D721Med (cell line): ENCODE results near the gene TRAPPC5.

Source experiments
- DNase-seq: peaks from one replicate; pipeline ENCODE4 v3.0.0; 2011; ENCODE audit warnings: low spot score; ENCODE audit not compliant: insufficient read length
- FAIRE-seq: peaks from 2 replicates; lab custom pipeline; 2011; peaks lifted over from hg19 to GRCh38; lab: Jason Lieb, UNC
- TF ChIP-seq, protein P1 (sequence below): IDR thresholded peaks from 2 replicates; pipeline ENCODE4 v1.5.1; 2012; ENCODE audit warnings: mild to moderate bottlenecking, control low read depth; ENCODE audit not compliant: insufficient read depth; ENCODE audit errors: missing control alignments

The TRAPPC5 gene

DNA sequence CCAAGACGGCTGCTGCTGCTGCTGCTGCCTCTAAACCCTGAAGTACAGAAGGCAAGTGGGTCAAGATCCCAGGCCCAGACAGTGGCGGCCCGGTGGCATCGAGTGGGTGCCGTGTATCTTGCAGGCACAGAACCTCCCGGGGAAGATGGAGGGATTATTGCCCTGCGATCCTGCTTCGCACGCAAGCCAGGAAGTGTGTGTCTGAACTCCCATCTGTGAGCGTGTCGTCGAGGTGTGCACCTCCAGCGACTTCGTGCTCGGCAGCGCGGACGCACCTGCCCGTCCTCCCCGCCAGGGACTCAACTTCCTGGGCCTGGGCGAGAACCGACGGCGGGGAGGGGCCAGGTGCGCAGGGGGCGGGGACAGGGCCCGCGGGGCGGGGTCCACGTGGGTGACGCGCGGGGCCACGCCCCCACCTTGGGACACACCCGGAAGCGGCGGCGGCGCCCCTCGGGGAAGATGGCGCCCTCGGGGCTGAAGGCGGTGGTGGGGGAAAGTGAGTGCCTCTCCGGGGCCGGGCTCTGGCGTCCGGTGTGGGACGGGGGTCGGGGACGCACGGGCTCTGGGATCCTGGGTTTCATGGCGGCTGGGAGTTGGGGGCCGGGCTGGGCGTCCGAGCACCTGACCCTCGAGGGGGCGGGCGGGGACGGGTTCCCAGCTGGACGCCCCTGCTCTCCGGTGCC is 43.8 kb upstream of the TRAPPC5 start, which contains the start of gene STXBP2:
TSS of gene STXBP2 (plus strand) at position 420 of the 683 bp plus-strand sequence. CDS start at position 460, 40 bp downstream.
- TF ChIP-seq, protein P1, sequence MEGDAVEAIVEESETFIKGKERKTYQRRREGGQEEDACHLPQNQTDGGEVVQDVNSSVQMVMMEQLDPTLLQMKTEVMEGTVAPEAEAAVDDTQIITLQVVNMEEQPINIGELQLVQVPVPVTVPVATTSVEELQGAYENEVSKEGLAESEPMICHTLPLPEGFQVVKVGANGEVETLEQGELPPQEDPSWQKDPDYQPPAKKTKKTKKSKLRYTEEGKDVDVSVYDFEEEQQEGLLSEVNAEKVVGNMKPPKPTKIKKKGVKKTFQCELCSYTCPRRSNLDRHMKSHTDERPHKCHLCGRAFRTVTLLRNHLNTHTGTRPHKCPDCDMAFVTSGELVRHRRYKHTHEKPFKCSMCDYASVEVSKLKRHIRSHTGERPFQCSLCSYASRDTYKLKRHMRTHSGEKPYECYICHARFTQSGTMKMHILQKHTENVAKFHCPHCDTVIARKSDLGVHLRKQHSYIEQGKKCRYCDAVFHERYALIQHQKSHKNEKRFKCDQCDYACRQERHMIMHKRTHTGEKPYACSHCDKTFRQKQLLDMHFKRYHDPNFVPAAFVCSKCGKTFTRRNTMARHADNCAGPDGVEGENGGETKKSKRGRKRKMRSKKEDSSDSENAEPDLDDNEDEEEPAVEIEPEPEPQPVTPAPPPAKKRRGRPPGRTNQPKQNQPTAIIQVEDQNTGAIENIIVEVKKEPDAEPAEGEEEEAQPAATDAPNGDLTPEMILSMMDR = no peak
- DNase-seq (no peak), FAIRE-seq (no peak)

DNA sequence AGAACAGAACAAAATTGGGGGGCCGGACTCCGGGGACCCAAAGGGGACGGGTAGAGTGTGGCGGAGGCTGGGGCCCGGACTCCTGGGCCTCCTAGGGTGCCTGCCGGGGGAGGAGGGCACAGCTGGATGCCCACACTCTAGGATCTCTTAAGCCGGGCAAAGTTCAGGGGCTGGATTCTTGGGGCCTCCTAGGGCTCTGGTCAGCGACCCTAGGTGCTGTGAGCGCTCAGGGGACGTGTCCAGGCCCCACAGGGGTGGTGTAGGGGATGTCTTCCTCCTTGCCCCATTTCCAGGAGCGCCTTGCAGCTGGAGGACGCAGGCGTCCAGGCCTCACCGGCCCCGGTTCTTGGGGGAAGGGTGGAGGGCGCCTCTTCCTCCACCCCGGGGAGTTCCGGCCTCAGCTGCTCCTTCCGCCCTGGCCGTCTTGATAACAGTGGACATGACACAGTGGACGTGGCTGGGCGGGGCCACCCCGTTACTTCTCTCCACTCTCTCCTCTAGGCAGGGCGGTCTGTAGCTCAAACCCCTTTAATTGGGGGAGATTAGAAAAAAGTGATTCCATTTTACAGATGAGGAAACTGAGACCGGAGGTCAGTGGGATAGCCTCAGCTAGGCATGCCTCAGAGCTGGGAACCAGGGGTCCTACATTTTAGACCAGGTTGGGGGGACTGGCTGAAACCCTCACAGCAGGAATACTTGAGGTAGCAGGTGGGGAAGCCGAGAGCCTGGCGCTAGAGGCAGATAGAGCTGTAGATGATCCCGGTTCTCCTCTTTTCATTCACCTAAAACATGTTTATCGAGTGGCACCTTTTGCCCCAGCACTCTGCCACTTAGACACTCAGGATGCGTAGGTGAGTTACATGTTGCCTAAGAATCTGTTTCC is 43.0 kb upstream of the TRAPPC5 start:
- TF ChIP-seq, protein P1 = no peak
- DNase-seq (no peak), FAIRE-seq (no peak)

- TF ChIP-seq, protein P1 = no peak
- peak; percentile 93 for DNase-seq
- FAIRE-seq = no peak
Measured at GRCh38 chr19:7638802-7639465, 41.7 kb upstream of the TRAPPC5 start.

- DNase-seq (no peak), FAIRE-seq (no peak)
- TF ChIP-seq, protein P1 = no peak
Measured at GRCh38 chr19:7639863-7640348, 40.7 kb upstream of the TRAPPC5 start.

- FAIRE-seq (no peak), DNase-seq (no peak)
- TF ChIP-seq, protein P1 = no peak
Measured at GRCh38 chr19:7640803-7641202, 39.8 kb upstream of the TRAPPC5 start.

DNA sequence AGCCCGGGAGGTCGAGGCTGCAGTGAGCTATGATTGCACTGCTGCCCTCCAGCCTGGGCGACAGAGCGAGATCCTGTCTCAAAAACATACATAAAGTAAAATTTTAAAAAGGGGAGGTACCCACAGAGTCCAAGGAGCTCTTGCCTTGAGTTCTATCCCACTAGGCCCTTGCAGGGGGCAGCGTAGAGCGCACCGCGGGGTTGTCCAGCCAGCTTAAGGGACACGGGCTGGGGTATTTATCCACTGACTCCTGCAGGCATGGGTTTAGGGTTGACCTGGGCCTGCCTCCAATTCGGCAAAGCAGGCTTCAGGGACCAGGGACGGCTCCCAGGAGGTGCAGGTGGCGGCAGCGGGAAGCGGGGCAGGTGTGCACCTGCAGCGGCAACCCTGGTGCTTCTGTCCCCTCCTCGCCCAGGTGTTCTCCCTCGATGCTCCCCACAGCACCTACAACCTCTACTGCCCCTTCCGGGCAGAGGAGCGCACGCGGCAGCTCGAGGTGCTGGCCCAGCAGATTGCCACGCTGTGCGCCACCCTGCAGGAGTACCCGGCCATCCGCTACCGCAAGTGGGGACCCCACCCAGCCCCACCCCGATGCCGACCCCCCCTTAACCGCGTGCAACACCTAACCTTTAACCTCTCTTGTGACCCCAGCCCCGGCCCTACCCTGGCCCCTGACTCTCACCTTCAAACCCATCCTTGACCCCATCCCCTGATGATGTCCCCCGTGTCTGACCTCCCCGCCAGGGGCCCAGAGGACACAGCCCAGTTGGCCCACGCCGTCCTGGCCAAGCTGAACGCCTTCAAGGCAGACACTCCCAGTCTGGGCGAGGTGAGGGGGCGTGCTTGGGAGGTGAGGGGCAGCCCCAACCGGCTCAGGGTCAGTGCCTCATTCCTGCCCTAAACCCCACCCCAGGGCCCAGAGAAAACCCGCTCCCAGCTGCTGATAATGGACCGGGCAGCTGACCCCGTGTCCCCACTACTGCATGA is 39.0 kb upstream of the TRAPPC5 start:
- FAIRE-seq = no peak
- TF ChIP-seq, protein P1 = no peak
- no peak for DNase-seq
